WTC11 (cell line): ENCODE measurements around the gene TTC39C. TPM values are rescaled to one million over a fixed set of nuclear protein-coding genes. Genes with fewer than 3 reads are reported as not detected.

Experiments used
- ATAC-seq: fragments of 200-7000 bp; cut with Tn5 transposase; 2 replicates; pipeline ENCODE4 v1.10.0; 2021; ENCODE audit warnings: mild to moderate bottlenecking, moderate library complexity
- CTCF ChIA-PET: fragments of 300-600 bp; sonication (Branson Sonifier 250); formaldehyde crosslinking; loops from one replicate; lab custom pipeline; 2021; ENCODE audit warnings: antibody characterized with exemption; lab: Charles Lee
- POLR2A ChIA-PET: fragments of 350-600 bp; sonication (Branson Sonifier 250); formaldehyde crosslinking; loops from one replicate; lab custom pipeline; 2021; ENCODE audit warnings: antibody characterized with exemption; lab: Charles Lee
- DNase-seq: peaks from one replicate; pipeline ENCODE4 v3.0.0; 2021; ENCODE audit warnings: low spot score
- H3K27ac Mint-ChIP-seq: 2 replicates; pipeline ENCODE4 v1.8.0; 2021; ENCODE audit warnings: mixed read lengths
- H3K27me3 Mint-ChIP-seq: 2 replicates; pipeline ENCODE4 v1.8.0; 2021; ENCODE audit warnings: low read depth, mild to moderate bottlenecking, moderate library complexity, mixed read lengths
- H3K36me3 Mint-ChIP-seq: 2 replicates; pipeline ENCODE4 v1.8.0; 2021; ENCODE audit warnings: mixed read lengths
- H3K4me1 Mint-ChIP-seq: 2 replicates; pipeline ENCODE4 v1.8.0; 2022; ENCODE audit warnings: mixed read lengths
- H3K4me3 Mint-ChIP-seq: 2 replicates; pipeline ENCODE4 v1.8.0; 2021; ENCODE audit warnings: mild to moderate bottlenecking, moderate library complexity, mixed read lengths
- H3K9me3 Mint-ChIP-seq: 2 replicates; pipeline ENCODE4 v1.8.0; 2021; ENCODE audit warnings: mixed read lengths
- ATF1 ChIP-seq: sonication (generic); formaldehyde crosslinking; IDR thresholded peaks from 2 replicates; pipeline ENCODE4 v1.8.1; 2023; ENCODE audit warnings: mild to moderate bottlenecking, moderate library complexity, missing genetic modification reagents
- ESRRA ChIP-seq: sonication (generic); formaldehyde crosslinking; IDR thresholded peaks from 2 replicates; pipeline ENCODE4 v1.8.1; 2022; ENCODE audit warnings: mild to moderate bottlenecking, missing genetic modification reagents, borderline replicate concordance
- FOXK1 ChIP-seq: sonication (generic); formaldehyde crosslinking; IDR thresholded peaks from 2 replicates; pipeline ENCODE4 v1.8.0; 2022; ENCODE audit warnings: mild to moderate bottlenecking, moderate library complexity, missing genetic modification reagents
- FOXP1 ChIP-seq: sonication (generic); formaldehyde crosslinking; IDR thresholded peaks from 2 replicates; pipeline ENCODE4 v1.8.0; 2022; ENCODE audit warnings: missing genetic modification reagents, mild to moderate bottlenecking, moderate library complexity, borderline replicate concordance
- IRF2 ChIP-seq: sonication (generic); formaldehyde crosslinking; IDR thresholded peaks from 2 replicates; pipeline ENCODE4 v1.8.0; 2022; ENCODE audit warnings: low read depth, missing genetic modification reagents, borderline replicate concordance
- JAZF1 ChIP-seq: fragments of 250-450 bp; sonication (Bioruptor Pico); IDR thresholded peaks from 2 replicates; pipeline ENCODE4 v1.9.0; 2021; ENCODE audit warnings: moderate library complexity, mild to moderate bottlenecking, inconsistent platforms
- MXD4 ChIP-seq: fragments of 250-450 bp; sonication (Bioruptor Pico); IDR thresholded peaks from 2 replicates; pipeline ENCODE4 v1.8.0; 2021; ENCODE audit warnings: mild to moderate bottlenecking, moderate library complexity, borderline replicate concordance
- MYBL2 ChIP-seq: sonication (generic); formaldehyde crosslinking; IDR thresholded peaks from 2 replicates; pipeline ENCODE4 v1.8.1; 2023; ENCODE audit warnings: mild to moderate bottlenecking, moderate library complexity, missing genetic modification reagents
- NFE2L1 ChIP-seq: sonication (generic); formaldehyde crosslinking; IDR thresholded peaks from 2 replicates; pipeline ENCODE4 v1.8.1; 2023; ENCODE audit warnings: missing genetic modification reagents
- NR3C1 ChIP-seq: sonication (generic); formaldehyde crosslinking; conservative IDR thresholded peaks from 2 replicates; pipeline ENCODE4 v1.8.1; 2023; ENCODE audit warnings: low read depth, mild to moderate bottlenecking, missing genetic modification reagents
- PRRX2 ChIP-seq: fragments of 250-450 bp; sonication (Bioruptor Pico); IDR thresholded peaks from 2 replicates; pipeline ENCODE4 v1.8.0; 2021; ENCODE audit warnings: mild to moderate bottlenecking
- TP53 ChIP-seq: sonication (generic); formaldehyde crosslinking; IDR thresholded peaks from 2 replicates; pipeline ENCODE4 v1.8.1; 2023; ENCODE audit warnings: mild to moderate bottlenecking, missing genetic modification reagents
- ZNF121 ChIP-seq: sonication (generic); formaldehyde crosslinking; IDR thresholded peaks from 2 replicates; pipeline ENCODE4 v1.8.0; 2023; ENCODE audit warnings: missing genetic modification reagents
- ZNF263 ChIP-seq: sonication (generic); formaldehyde crosslinking; IDR thresholded peaks from 2 replicates; pipeline ENCODE4 v1.8.1; 2022; ENCODE audit warnings: low read depth, mild to moderate bottlenecking, moderate library complexity, missing genetic modification reagents
- ZNF396 ChIP-seq: fragments of 250-450 bp; sonication (Bioruptor Pico); IDR thresholded peaks from 2 replicates; pipeline ENCODE4 v1.8.0; 2021; ENCODE audit warnings: mild to moderate bottlenecking, moderate library complexity, borderline replicate concordance
- ZNF416 ChIP-seq: fragments of 250-450 bp; sonication (Bioruptor Pico); IDR thresholded peaks from 2 replicates; pipeline ENCODE4 v1.9.0; 2021; ENCODE audit warnings: mild to moderate bottlenecking, inconsistent platforms
- total RNA-seq: library from RNA; stranded (reverse); gene quantifications from 3 replicates; pipeline ENCODE4 v1.2.3, GENCODE V29; 2021
- TF ChIP-seq, protein P1 (sequence below): sonication (generic); formaldehyde crosslinking; IDR thresholded peaks from 2 replicates; pipeline ENCODE4 v1.8.1; 2022; ENCODE audit warnings: low read depth, missing genetic modification reagents, borderline replicate concordance
- TF ChIP-seq, protein P2 (sequence below): sonication (generic); formaldehyde crosslinking; IDR thresholded peaks from 2 replicates; pipeline ENCODE4 v1.8.0; 2022; ENCODE audit warnings: mild to moderate bottlenecking, missing genetic modification reagents
- TF ChIP-seq, protein P3 (sequence below): sonication (generic); formaldehyde crosslinking; IDR thresholded peaks from 2 replicates; pipeline ENCODE4 v1.8.0; 2022; ENCODE audit warnings: mild to moderate bottlenecking, missing genetic modification reagents
- TF ChIP-seq, protein P4 (sequence below): sonication (generic); formaldehyde crosslinking; IDR thresholded peaks from 2 replicates; pipeline ENCODE4 v1.8.1; 2023; ENCODE audit warnings: mild to moderate bottlenecking, missing genetic modification reagents, moderate library complexity
- TF ChIP-seq, protein P5 (sequence below): sonication (generic); formaldehyde crosslinking; IDR thresholded peaks from 2 replicates; pipeline ENCODE4 v1.8.1; 2023; ENCODE audit warnings: mild to moderate bottlenecking, missing genetic modification reagents
- TF ChIP-seq, protein P6 (sequence below): sonication (generic); formaldehyde crosslinking; IDR thresholded peaks from 2 replicates; pipeline ENCODE4 v1.8.0; 2022; ENCODE audit warnings: missing genetic modification reagents
- TF ChIP-seq, protein P7 (sequence below): sonication (generic); formaldehyde crosslinking; IDR thresholded peaks from 2 replicates; pipeline ENCODE4 v1.8.0; 2023; ENCODE audit warnings: missing genetic modification reagents

TTC39C gene
- total RNA-seq, 1 experiment from 2014 or later = 57.3 TPM

DNA sequence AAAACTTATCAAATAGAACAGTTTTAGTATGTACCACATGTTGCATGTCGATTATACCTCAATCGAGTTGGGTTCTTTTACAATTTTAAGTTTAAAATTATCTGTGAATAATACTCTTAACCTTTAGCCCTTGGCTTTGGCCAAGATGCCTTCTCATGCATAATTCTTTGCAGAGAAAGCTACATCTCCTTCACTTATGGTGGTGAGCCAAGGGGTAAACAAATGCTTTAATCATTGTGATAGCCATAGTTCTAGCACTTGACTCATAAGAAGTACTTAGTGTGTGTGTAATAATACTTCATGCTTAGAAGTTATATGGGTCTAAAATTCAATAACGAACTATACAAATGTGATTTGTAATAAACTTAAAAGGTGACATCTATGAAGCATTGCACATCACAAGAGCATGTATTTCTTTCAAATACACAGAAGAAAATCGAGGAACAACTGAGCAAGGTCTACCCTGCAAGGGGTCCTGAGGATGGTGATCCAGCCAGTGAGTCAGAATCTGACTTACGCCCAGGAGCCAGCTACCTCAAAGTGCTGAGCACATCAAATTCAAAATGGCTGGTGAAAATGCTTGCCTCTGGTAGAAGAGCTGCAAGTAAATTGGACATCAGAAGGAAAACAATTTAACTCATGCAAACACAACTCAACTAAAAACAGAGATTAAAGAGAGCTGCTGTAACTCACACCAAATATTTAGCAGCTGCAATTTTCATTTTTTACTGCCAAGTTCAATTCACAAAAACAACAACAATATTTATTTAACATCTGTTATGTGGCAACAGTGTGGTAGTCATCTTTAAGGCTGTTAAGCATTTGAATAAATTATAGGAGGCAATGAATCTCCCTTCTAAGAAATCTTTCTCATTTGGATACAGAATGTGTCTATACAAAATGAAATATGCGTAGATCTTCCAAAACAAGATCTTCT is 23.8 kb upstream of the TTC39C start:
- Mint-ChIP-seq H3K27ac (no peak overlapping the region), H3K27me3 (no peaks in the 10 kb centered on the region), H3K4me1 (peaks cover 10% of the 10 kb centered on the region), H3K36me3 (no peaks in the 10 kb centered on the region), H3K9me3 (no peaks in the 10 kb centered on the region), H3K4me3 (no peak overlapping the region)
- DNase-seq = no peak
- ATAC-seq = no peak
- TF ChIP-seq TP53 (CRISPR knock-in tag) (no peak), FOXP1 (CRISPR knock-in tag) (no peak), JAZF1 (CRISPR knock-in tag) (no peak), PRRX2 (CRISPR knock-in tag) (no peak), ATF1 (CRISPR knock-in tag) (no peak), NR3C1 (no peak), ZNF263 (CRISPR knock-in tag) (no peak), ESRRA (CRISPR knock-in tag) (no peak), MYBL2 (no peak)
- TF ChIP-seq, protein P1, sequence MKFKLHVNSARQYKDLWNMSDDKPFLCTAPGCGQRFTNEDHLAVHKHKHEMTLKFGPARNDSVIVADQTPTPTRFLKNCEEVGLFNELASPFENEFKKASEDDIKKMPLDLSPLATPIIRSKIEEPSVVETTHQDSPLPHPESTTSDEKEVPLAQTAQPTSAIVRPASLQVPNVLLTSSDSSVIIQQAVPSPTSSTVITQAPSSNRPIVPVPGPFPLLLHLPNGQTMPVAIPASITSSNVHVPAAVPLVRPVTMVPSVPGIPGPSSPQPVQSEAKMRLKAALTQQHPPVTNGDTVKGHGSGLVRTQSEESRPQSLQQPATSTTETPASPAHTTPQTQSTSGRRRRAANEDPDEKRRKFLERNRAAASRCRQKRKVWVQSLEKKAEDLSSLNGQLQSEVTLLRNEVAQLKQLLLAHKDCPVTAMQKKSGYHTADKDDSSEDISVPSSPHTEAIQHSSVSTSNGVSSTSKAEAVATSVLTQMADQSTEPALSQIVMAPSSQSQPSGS (CRISPR knock-in tag) = no peak
- TF ChIP-seq, protein P2, sequence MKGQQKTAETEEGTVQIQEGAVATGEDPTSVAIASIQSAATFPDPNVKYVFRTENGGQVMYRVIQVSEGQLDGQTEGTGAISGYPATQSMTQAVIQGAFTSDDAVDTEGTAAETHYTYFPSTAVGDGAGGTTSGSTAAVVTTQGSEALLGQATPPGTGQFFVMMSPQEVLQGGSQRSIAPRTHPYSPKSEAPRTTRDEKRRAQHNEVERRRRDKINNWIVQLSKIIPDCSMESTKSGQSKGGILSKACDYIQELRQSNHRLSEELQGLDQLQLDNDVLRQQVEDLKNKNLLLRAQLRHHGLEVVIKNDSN (CRISPR knock-in tag) = no peak
- TF ChIP-seq, protein P3, sequence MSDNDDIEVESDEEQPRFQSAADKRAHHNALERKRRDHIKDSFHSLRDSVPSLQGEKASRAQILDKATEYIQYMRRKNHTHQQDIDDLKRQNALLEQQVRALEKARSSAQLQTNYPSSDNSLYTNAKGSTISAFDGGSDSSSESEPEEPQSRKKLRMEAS = no peak
- TF ChIP-seq, protein P4, sequence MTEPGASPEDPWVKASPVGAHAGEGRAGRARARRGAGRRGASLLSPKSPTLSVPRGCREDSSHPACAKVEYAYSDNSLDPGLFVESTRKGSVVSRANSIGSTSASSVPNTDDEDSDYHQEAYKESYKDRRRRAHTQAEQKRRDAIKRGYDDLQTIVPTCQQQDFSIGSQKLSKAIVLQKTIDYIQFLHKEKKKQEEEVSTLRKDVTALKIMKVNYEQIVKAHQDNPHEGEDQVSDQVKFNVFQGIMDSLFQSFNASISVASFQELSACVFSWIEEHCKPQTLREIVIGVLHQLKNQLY (CRISPR knock-in tag) = no peak
- ChIA-PET POLR2A (no interaction called here), CTCF (interaction anchor here (1.1 kb wide), 1 partner anchor 72 kb away, joined by 3 read pairs; no protein-coding TSS in a partner anchor)

DNA sequence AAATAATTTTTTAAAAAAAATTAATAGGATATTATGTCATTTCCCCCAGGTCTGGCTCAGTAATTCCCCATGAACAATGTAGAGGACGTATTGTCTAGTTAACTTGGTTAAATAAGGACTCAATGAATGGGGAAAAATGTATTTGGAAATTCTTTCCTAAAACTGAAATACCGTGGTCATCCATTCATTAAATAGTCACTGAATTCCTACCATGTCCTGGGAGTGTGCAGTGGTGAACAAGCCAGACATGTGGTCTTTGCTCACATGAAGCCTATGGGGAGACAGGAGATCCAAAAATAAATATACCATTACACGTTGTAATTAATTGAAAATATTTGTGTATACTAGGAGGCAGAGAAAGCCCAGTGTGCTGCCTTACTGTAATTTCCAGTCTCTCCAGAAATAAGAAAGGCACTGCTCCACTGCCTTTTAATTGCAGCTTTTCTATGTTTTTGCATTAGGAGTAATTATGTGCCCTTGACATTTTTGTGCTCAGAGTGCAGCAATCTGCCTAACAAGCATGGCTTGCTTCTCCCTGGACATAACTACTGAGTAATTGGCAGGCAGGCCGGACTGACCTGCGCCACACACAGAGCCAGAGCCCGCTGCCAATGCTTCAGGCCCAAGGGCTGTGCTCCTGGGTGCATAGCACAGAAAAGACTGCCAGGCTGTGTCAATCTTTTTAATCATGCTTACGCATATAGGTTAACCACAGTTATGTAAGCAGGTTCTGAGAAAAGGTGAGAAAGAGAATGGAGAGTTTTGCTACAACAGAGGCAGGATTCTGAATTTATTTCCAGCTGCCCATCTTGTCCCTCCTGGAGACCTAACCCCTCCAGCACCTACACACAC is 22.2 kb upstream of the TTC39C start:
- ATAC-seq (peak; percentile 39; the same call in 1 of the 2 replicates), DNase-seq (no peak)
- CTCF ChIA-PET = no interaction called here
- TF ChIP-seq ZNF396 (CRISPR knock-in tag) (no peak), IRF2 (CRISPR knock-in tag) (no peak), ZNF121 (no peak), MXD4 (CRISPR knock-in tag) (no peak), FOXK1 (no peak), JAZF1 (CRISPR knock-in tag) (no peak), FOXP1 (CRISPR knock-in tag) (no peak), NFE2L1 (CRISPR knock-in tag) (no peak), ZNF416 (no peak)
- TF ChIP-seq, protein P5, sequence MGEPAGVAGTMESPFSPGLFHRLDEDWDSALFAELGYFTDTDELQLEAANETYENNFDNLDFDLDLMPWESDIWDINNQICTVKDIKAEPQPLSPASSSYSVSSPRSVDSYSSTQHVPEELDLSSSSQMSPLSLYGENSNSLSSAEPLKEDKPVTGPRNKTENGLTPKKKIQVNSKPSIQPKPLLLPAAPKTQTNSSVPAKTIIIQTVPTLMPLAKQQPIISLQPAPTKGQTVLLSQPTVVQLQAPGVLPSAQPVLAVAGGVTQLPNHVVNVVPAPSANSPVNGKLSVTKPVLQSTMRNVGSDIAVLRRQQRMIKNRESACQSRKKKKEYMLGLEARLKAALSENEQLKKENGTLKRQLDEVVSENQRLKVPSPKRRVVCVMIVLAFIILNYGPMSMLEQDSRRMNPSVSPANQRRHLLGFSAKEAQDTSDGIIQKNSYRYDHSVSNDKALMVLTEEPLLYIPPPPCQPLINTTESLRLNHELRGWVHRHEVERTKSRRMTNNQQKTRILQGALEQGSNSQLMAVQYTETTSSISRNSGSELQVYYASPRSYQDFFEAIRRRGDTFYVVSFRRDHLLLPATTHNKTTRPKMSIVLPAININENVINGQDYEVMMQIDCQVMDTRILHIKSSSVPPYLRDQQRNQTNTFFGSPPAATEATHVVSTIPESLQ (CRISPR knock-in tag) = no peak
- TF ChIP-seq, protein P6, sequence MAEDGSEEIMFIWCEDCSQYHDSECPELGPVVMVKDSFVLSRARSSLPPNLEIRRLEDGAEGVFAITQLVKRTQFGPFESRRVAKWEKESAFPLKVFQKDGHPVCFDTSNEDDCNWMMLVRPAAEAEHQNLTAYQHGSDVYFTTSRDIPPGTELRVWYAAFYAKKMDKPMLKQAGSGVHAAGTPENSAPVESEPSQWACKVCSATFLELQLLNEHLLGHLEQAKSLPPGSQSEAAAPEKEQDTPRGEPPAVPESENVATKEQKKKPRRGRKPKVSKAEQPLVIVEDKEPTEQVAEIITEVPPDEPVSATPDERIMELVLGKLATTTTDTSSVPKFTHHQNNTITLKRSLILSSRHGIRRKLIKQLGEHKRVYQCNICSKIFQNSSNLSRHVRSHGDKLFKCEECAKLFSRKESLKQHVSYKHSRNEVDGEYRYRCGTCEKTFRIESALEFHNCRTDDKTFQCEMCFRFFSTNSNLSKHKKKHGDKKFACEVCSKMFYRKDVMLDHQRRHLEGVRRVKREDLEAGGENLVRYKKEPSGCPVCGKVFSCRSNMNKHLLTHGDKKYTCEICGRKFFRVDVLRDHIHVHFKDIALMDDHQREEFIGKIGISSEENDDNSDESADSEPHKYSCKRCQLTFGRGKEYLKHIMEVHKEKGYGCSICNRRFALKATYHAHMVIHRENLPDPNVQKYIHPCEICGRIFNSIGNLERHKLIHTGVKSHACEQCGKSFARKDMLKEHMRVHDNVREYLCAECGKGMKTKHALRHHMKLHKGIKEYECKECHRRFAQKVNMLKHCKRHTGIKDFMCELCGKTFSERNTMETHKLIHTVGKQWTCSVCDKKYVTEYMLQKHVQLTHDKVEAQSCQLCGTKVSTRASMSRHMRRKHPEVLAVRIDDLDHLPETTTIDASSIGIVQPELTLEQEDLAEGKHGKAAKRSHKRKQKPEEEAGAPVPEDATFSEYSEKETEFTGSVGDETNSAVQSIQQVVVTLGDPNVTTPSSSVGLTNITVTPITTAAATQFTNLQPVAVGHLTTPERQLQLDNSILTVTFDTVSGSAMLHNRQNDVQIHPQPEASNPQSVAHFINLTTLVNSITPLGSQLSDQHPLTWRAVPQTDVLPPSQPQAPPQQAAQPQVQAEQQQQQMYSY (CRISPR knock-in tag) = no peak
- TF ChIP-seq, protein P7, sequence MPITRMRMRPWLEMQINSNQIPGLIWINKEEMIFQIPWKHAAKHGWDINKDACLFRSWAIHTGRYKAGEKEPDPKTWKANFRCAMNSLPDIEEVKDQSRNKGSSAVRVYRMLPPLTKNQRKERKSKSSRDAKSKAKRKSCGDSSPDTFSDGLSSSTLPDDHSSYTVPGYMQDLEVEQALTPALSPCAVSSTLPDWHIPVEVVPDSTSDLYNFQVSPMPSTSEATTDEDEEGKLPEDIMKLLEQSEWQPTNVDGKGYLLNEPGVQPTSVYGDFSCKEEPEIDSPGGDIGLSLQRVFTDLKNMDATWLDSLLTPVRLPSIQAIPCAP = no peak

More for the DNA sequence above, 22.2 kb upstream of the TTC39C start:
- Mint-ChIP-seq H3K4me1 (peaks cover 10% of the 10 kb centered on the region), H3K36me3 (no peaks in the 10 kb centered on the region), H3K27ac (no peak overlapping the region), H3K27me3 (no peaks in the 10 kb centered on the region), H3K9me3 (no peaks in the 10 kb centered on the region), H3K4me3 (no peak overlapping the region)
- POLR2A ChIA-PET = no interaction called here
